ENCODE data around the gene FGD1.

GRCh38 chrX:54529151-54529550 lies 33.1 kb upstream of the FGD1 start:
- no peak for TF ChIP-seq CTCF (IDR thresholded peaks at IDR 0.05; ENCODE audit: low read depth, low read length, poor library complexity, severe bottlenecking)
- TF ChIP-seq EZH2phosphoT487 (IDR thresholded peaks at IDR 0.05; ENCODE audit: borderline replicate concordance, low read length) = no peak
